ENCODE measurements around the gene MTERF1.

The MTERF1 gene

DNA sequence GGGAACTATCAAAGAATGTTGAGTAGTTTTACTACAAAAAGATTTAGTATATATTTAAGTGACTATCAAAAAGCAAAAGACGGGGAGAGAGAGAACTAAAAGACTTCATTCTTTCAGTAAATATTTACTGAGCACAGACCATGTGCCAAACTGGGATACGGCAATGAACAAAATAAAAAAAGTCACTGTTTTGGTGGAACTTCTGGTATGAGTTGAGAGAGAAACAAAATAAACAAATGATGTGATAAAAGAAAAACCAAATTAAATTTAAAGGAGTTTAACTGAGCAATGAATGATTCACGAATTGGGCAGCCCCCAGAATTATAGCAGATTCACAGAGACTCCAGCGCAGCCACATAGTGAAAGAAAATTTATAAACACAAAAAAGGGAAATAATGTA lies 42.4 kb upstream of the MTERF1 start:
- H3K9me2 ChIP-seq (replicated peaks; ENCODE audit: insufficient read depth, low read length) = no peaks in the 10 kb centered on the region
- no peak overlapping the region for H3K4me2 ChIP-seq (ENCODE audit: low read depth, low read length)
- no peaks in the 10 kb centered on the region for H3K79me2 ChIP-seq (ENCODE audit: low read length)
- no peaks in the 10 kb centered on the region for H4K20me1 ChIP-seq (ENCODE audit: insufficient read depth, low read length)
- H3F3A ChIP-seq (ENCODE audit: insufficient read depth, low read length) = no peaks in the 10 kb centered on the region
- H2AFZ ChIP-seq (ENCODE audit: low read length) = no peak overlapping the region
- no peak overlapping the region for H3K9ac ChIP-seq (ENCODE audit: low read length)
- H3K9me3 ChIP-seq (replicated peaks; ENCODE audit: insufficient read depth, low read length) = no peaks in the 10 kb centered on the region
- H3K27me3 ChIP-seq (replicated peaks; ENCODE audit: insufficient read depth, low read length) = no peaks in the 10 kb centered on the region
- no peak overlapping the region for H3K4me3 ChIP-seq (ENCODE audit: low read length)
- no peak for TF ChIP-seq EZH2 (optimal IDR thresholded peaks at IDR 0.05; ENCODE audit: low read depth, low read length)
- TF ChIP-seq, protein P1, sequence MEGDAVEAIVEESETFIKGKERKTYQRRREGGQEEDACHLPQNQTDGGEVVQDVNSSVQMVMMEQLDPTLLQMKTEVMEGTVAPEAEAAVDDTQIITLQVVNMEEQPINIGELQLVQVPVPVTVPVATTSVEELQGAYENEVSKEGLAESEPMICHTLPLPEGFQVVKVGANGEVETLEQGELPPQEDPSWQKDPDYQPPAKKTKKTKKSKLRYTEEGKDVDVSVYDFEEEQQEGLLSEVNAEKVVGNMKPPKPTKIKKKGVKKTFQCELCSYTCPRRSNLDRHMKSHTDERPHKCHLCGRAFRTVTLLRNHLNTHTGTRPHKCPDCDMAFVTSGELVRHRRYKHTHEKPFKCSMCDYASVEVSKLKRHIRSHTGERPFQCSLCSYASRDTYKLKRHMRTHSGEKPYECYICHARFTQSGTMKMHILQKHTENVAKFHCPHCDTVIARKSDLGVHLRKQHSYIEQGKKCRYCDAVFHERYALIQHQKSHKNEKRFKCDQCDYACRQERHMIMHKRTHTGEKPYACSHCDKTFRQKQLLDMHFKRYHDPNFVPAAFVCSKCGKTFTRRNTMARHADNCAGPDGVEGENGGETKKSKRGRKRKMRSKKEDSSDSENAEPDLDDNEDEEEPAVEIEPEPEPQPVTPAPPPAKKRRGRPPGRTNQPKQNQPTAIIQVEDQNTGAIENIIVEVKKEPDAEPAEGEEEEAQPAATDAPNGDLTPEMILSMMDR (IDR thresholded peaks at IDR 0.05; ENCODE audit: low read length) = no peak
- TF ChIP-seq EZH2phosphoT487 (IDR thresholded peaks at IDR 0.05; ENCODE audit: low read length) = no peak
- no peak overlapping the region for H3K27ac ChIP-seq (ENCODE audit: low read length)
- no peaks in the 10 kb centered on the region for H3K36me3 ChIP-seq (replicated peaks; ENCODE audit: insufficient read depth, low read length)
- no peak for DNase-seq
- no peaks in the 10 kb centered on the region for H3K4me1 ChIP-seq (ENCODE audit: low read length)

DNA sequence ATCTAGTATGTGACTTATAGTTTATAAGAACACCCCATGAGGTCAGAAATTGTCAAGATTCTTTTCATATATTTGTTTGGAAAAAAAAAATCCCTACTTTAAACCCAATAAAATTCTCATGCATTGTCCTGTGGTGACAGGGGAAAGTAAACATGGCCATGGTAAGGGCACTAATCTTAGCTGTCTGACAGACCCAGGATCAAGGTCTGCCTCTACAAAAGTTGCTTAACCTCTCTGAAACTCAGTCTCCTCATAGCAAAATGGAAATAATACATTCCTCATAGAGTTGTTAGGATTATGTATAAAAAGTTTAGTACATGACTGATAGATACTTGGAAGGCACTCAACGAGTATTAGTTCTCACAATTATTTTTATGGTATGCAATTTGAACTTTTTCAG lies 37.9 kb upstream of the MTERF1 start:
- Histone ChIP-seq H3K4me2 (ENCODE audit: low read depth, low read length) (no peak overlapping the region), H3F3A (ENCODE audit: insufficient read depth, low read length) (no peaks in the 10 kb centered on the region), H4K20me1 (ENCODE audit: insufficient read depth, low read length) (no peaks in the 10 kb centered on the region), H2AFZ (ENCODE audit: low read length) (no peak overlapping the region), H3K36me3 (replicated peaks; ENCODE audit: insufficient read depth, low read length) (no peaks in the 10 kb centered on the region), H3K27me3 (replicated peaks; ENCODE audit: insufficient read depth, low read length) (no peaks in the 10 kb centered on the region), H3K9me2 (replicated peaks; ENCODE audit: insufficient read depth, low read length) (no peaks in the 10 kb centered on the region), H3K4me3 (ENCODE audit: low read length) (no peak overlapping the region), H3K27ac (ENCODE audit: low read length) (no peak overlapping the region), H3K4me1 (ENCODE audit: low read length) (no peaks in the 10 kb centered on the region), H3K9me3 (replicated peaks; ENCODE audit: insufficient read depth, low read length) (no peaks in the 10 kb centered on the region), H3K79me2 (ENCODE audit: low read length) (no peaks in the 10 kb centered on the region), H3K9ac (ENCODE audit: low read length) (no peak overlapping the region)
- no peak for DNase-seq
- TF ChIP-seq EZH2 (optimal IDR thresholded peaks at IDR 0.05; ENCODE audit: low read depth, low read length) (no peak), EZH2phosphoT487 (IDR thresholded peaks at IDR 0.05; ENCODE audit: low read length) (no peak)
- TF ChIP-seq, protein P1 (IDR thresholded peaks at IDR 0.05; ENCODE audit: low read length) = no peak

DNA sequence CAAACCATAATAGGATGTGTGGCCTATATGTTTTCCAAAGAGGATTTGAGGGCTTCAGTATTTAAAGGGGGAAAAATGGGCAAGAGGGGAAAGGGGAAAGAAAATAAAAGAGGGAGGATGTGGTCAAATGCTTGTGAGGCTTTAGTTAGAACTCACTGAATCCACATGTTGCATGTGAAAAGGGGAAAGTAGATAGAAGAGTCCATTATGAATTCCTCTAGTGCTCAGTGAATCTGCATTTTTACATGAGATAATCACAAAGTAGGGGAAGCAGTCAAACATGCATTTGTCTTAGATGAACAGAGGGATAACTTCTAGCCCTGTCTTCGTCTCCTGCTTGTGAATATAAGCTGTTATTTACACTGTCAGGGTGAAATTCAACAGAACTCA lies 35.5 kb upstream of the MTERF1 start:
- H4K20me1 ChIP-seq (ENCODE audit: insufficient read depth, low read length) = no peaks in the 10 kb centered on the region
- H3K9ac ChIP-seq (ENCODE audit: low read length) = no peak overlapping the region
- no peak for TF ChIP-seq EZH2 (optimal IDR thresholded peaks at IDR 0.05; ENCODE audit: low read depth, low read length)
- TF ChIP-seq, protein P1 (IDR thresholded peaks at IDR 0.05; ENCODE audit: low read length) = no peak
- no peak for TF ChIP-seq EZH2phosphoT487 (IDR thresholded peaks at IDR 0.05; ENCODE audit: low read length)
- no peaks in the 10 kb centered on the region for H3K79me2 ChIP-seq (ENCODE audit: low read length)
- H3K4me1 ChIP-seq (ENCODE audit: low read length) = no peaks in the 10 kb centered on the region
- no peaks in the 10 kb centered on the region for H3K27me3 ChIP-seq (replicated peaks; ENCODE audit: insufficient read depth, low read length)
- H3K9me2 ChIP-seq (replicated peaks; ENCODE audit: insufficient read depth, low read length) = no peaks in the 10 kb centered on the region
- H3K9me3 ChIP-seq (replicated peaks; ENCODE audit: insufficient read depth, low read length) = no peaks in the 10 kb centered on the region
- no peak for DNase-seq
- H2AFZ ChIP-seq (ENCODE audit: low read length) = no peak overlapping the region
- no peak overlapping the region for H3K27ac ChIP-seq (ENCODE audit: low read length)
- no peaks in the 10 kb centered on the region for H3K36me3 ChIP-seq (replicated peaks; ENCODE audit: insufficient read depth, low read length)
- no peaks in the 10 kb centered on the region for H3F3A ChIP-seq (ENCODE audit: insufficient read depth, low read length)
- no peak overlapping the region for H3K4me3 ChIP-seq (ENCODE audit: low read length)
- no peak overlapping the region for H3K4me2 ChIP-seq (ENCODE audit: low read depth, low read length)

Data from MM.1S (cell line).